ENCODE data around the gene NRIP3.
"Not testable (repeated sequence)": the region's sequence is repeated elsewhere in the genome, so short reads cannot be mapped to it uniquely, and the experiment has no call there.

The NRIP3 gene

GRCh38 chr11:8967184-8967583, 36.6 kb downstream of the NRIP3 start:
- DNase-seq: no peak

- DNase-seq: peak; percentile 82
Measured at GRCh38 chr11:8964324-8965320, 39.2 kb downstream of the NRIP3 start, which contains the start of gene TMEM9B. Gene TMEM9B (minus strand): TSS chr11:8964442. CDS start chr11:8964313, 129 bp downstream.

- DNase-seq: peak; percentile 82
Measured at GRCh38 chr11:8963569-8964323, 40.1 kb downstream of the NRIP3 start.

GRCh38 chr11:8962841-8963240, 41.0 kb downstream of the NRIP3 start:
- DNase-seq: no peak

- DNase-seq: no peak
Measured at GRCh38 chr11:8961401-8961800, 42.4 kb downstream of the NRIP3 start.

GRCh38 chr11:8959546-8960166, 44.1 kb downstream of the NRIP3 start:
- DNase-seq: peak; percentile 46

- DNase-seq: no peak
Measured at GRCh38 chr11:8956860-8957259, 46.9 kb downstream of the NRIP3 start.

GRCh38 chr11:8948886-8949285, 54.9 kb downstream of the NRIP3 start:
- no peak for DNase-seq

- DNase-seq: no peak
Measured at GRCh38 chr11:8947230-8947943, 56.4 kb downstream of the NRIP3 start.

GRCh38 chr11:8942518-8943066, 61.2 kb downstream of the NRIP3 start, which contains the start of gene ASCL3:
Gene ASCL3 (minus strand): TSS chr11:8943016. CDS start chr11:8938161, 4,855 bp downstream.
- no peak for DNase-seq

- no peak for DNase-seq
Measured at GRCh38 chr11:8941341-8942103, 62.3 kb downstream of the NRIP3 start.

- no peak for DNase-seq
Measured at GRCh38 chr11:8937659-8938058, 66.1 kb downstream of the NRIP3 start.

GRCh38 chr11:8937159-8937558, 66.6 kb downstream of the NRIP3 start:
- DNase-seq: no peak

GRCh38 chr11:8935789-8936188, 68.0 kb downstream of the NRIP3 start:
- DNase-seq: not testable (repeated sequence)

- no peak for DNase-seq
Measured at GRCh38 chr11:8934742-8935488, 68.9 kb downstream of the NRIP3 start.

GRCh38 chr11:8933931-8934330, 69.9 kb downstream of the NRIP3 start:
- DNase-seq: no peak

- no peak for DNase-seq
Measured at GRCh38 chr11:8932564-8933180, 71.1 kb downstream of the NRIP3 start, which contains the start of gene C11orf16. Gene C11orf16 (minus strand): TSS chr11:8932947. CDS start chr11:8932308, 639 bp downstream.
